Central memory CD4-positive, alpha-beta T cell (primary cell): ENCODE data around the gene C22orf39.

Source experiments
- DNase-seq: peaks from one replicate; pipeline ENCODE4 v3.0.0; 2022

C22orf39 gene

DNA sequence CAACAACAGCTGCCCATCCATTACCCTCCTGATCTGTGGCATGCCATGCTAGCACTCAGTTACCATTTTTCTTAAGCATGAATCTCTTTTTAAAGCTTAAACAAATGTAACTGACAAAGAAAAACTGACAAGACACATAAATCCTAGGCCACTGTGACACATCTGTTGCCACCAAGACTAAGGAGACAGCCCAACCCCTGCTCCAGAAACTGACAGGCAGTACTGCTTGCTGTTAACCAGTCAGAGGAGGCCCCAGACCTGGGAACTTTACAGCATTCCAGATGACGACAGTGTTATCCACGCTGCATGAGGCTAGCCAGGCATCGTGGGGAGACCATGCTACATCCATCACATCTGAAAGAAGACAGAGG, 49.8 kb downstream of the C22orf39 start:
- DNase-seq: no peak

- DNase-seq: no peak
These were observed 50.4 kb downstream of the C22orf39 start for GRCh38 chr22:19396934-19397733.

DNA sequence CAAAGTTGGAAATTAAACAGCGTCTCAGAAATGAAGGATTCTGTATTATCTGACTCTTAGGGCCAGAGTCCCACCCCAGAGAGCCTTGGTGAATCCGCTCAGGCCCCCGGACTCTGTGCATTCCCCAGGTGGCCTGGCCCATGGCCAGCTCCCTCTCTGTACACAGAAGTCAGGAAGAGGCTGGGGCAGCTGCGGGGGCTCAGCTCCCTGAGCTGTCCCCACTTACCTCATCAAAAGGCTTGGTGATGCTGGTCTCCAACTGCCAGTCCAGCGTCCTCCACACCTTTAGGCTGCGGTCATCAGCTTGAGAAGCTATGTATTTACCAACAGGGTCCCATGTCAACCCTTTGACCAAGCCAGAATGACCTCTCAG, 51.0 kb downstream of the C22orf39 start:
- no peak for DNase-seq

- DNase-seq: no peak
These were observed 52.2 kb downstream of the C22orf39 start for GRCh38 chr22:19395276-19395675.

GRCh38 chr22:19394274-19395050, 53.0 kb downstream of the C22orf39 start:
- DNase-seq: no peak

DNA sequence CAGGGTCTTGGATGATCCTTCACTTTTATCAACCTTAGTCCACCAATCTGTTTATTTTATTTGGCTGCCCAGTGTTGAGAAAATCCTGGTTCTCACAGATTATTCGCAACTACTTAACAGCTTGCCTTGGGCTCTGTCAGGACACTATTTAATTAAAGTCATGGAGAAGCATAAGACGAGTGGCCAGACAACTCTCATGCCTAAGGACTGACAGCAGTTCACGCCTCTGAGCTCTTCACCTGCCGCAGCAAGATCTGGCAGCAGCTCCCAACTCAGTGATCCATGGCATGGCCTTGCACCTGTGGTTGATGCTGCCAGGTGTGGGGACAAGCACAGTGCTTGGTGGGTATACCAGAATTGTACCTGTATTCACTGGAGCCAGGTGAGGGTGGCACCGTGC, 53.8 kb downstream of the C22orf39 start:
- DNase-seq: no peak
